Peyer's patch (tissue), 4 donors: Measurements from ENCODE around the gene DST.

ENCODE experiments used
- CTCF ChIP-seq, 6 experiments: fragments of 450-650 bp in 4 of 6; fragments of 200-600 bp in 2 of 6; sonication (generic) in 1 of 6; IDR thresholded peaks; one replicate each; pipeline ENCODE4 v1.5.1; 2017 to 2019; ENCODE audit warnings: antibody characterized with exemption in 6 of 6, mild to moderate bottlenecking in 3 of 6, moderate library complexity in 1 of 6
- POLR2A ChIP-seq, 2 donors: fragments of 450-650 bp; IDR thresholded peaks; one replicate each; pipeline ENCODE4 v1.5.1; 2017; ENCODE audit warnings: antibody characterized with exemption in 2 of 2, mild to moderate bottlenecking in 2 of 2, moderate library complexity in 2 of 2

- TF ChIP-seq CTCF (IDR thresholded peaks at IDR 0.05) (no peak), POLR2A (IDR thresholded peaks at IDR 0.05) (no peak)
Measured at GRCh38 chr6:56535626-56536025, 107.1 kb downstream of the DST start.
